GM15510 (cell line): Measurements from ENCODE around the gene ATP5PB.

ENCODE experiments used
- POLR2A ChIP-seq: IDR thresholded peaks from 3 replicates; pipeline ENCODE4 v1.6.1; 2011; ENCODE audit warnings: borderline replicate concordance; ENCODE audit not compliant: insufficient read length; ENCODE audit errors: extremely low read depth

The ATP5PB gene

GRCh38 chr1:111484391-111485026 is 35.2 kb downstream of the ATP5PB start:
- TF ChIP-seq POLR2A = no peak

GRCh38 chr1:111486431-111486830 is 37.2 kb downstream of the ATP5PB start:
- no peak for TF ChIP-seq POLR2A

- no peak for TF ChIP-seq POLR2A
These were observed 37.9 kb downstream of the ATP5PB start for GRCh38 chr1:111487133-111487532.

- TF ChIP-seq POLR2A = no peak
These were observed 39.4 kb downstream of the ATP5PB start for GRCh38 chr1:111488669-111489068.

GRCh38 chr1:111489604-111490003 is 40.3 kb downstream of the ATP5PB start:
- no peak for TF ChIP-seq POLR2A

- TF ChIP-seq POLR2A = no peak
These were observed 41.0 kb downstream of the ATP5PB start for GRCh38 chr1:111490220-111490619.

- no peak for TF ChIP-seq POLR2A
These were observed 41.8 kb downstream of the ATP5PB start for GRCh38 chr1:111491070-111491469.

GRCh38 chr1:111496398-111496797 is 47.1 kb downstream of the ATP5PB start:
- TF ChIP-seq POLR2A = no peak

GRCh38 chr1:111497592-111497991 is 48.3 kb downstream of the ATP5PB start:
- TF ChIP-seq POLR2A = no peak

- TF ChIP-seq POLR2A = no peak
These were observed 49.9 kb downstream of the ATP5PB start for GRCh38 chr1:111499026-111499785.

GRCh38 chr1:111501645-111502044 is 52.4 kb downstream of the ATP5PB start:
- TF ChIP-seq POLR2A = no peak

GRCh38 chr1:111503585-111504060 is 54.4 kb downstream of the ATP5PB start, which contains the start of the genes ADORA3 and TMIGD3:
Gene ADORA3, minus strand, starts transcription at chr1:111503633. Its CDS starts 279 bp downstream, at chr1:111503354.
Gene TMIGD3, minus strand, starts transcription at chr1:111503633. Its CDS starts 279 bp downstream, at chr1:111503354.
- TF ChIP-seq POLR2A = no peak

- no peak for TF ChIP-seq POLR2A
These were observed 54.8 kb downstream of the ATP5PB start for GRCh38 chr1:111504097-111504496.

GRCh38 chr1:111505641-111506119 is 56.4 kb downstream of the ATP5PB start:
- TF ChIP-seq POLR2A = no peak

- no peak for TF ChIP-seq POLR2A
These were observed 57.3 kb downstream of the ATP5PB start for GRCh38 chr1:111506561-111506960.
